BJ (cell line): ENCODE results near the gene FAM162A. TPM values are rescaled to one million over a fixed set of nuclear protein-coding genes. Genes with fewer than 3 reads are reported as not detected.

Experiments
- CTCF ChIA-PET: fragments of 350-600 bp; formaldehyde crosslinking; extraction: SDS; loops from one replicate; lab custom pipeline; 2021; ENCODE audit warnings: antibody characterized with exemption, inconsistent platforms; lab: Yijun Ruan, JAX
- POLR2A ChIA-PET: fragments of 300-600 bp; sonication (Branson Sonifier 250); formaldehyde crosslinking; extraction: SDS; loops from one replicate; lab custom pipeline; 2021; ENCODE audit warnings: antibody characterized with exemption; lab: Charles Lee
- DNase-seq: peaks from one replicate; pipeline ENCODE4 v3.0.0-alpha.2; 2011; ENCODE audit warnings: low read depth
- H3K27me3 ChIP-seq: 2 replicates; pipeline ENCODE4 v1.6.0; 2011; ENCODE audit warnings: low read length; ENCODE audit not compliant: control insufficient read depth, insufficient read depth
- H3K36me3 ChIP-seq: 2 replicates; pipeline ENCODE4 v1.5.1; 2011; ENCODE audit warnings: low read length; ENCODE audit not compliant: control insufficient read depth, insufficient read depth
- H3K4me3 ChIP-seq: 2 replicates; pipeline ENCODE4 v1.5.1; 2011; ENCODE audit warnings: low read depth, mild to moderate bottlenecking, control low read depth, low read length
- CTCF ChIP-seq: IDR thresholded peaks from 2 replicates; pipeline ENCODE4 v1.5.1; 2011; ENCODE audit warnings: low read depth, mild to moderate bottlenecking, control low read depth, inconsistent platforms, low read length, moderate library complexity; ENCODE audit not compliant: insufficient read depth
- polyA minus RNA-seq: library from RNA; depleted of rRNA, polyadenylated mRNA; stranded (reverse); fragments of >200 nt; gene quantifications from 2 replicates; pipeline ENCODE4 v1.2.3, GENCODE V29; 2011; rRNA and poly(A)+ RNA removed
- polyA plus RNA-seq: library from polyadenylated mRNA; depleted of rRNA; stranded (reverse); fragments of >200 nt; gene quantifications from 2 replicates; pipeline ENCODE4 v1.2.3, GENCODE V29; 2011; rRNA removed

The FAM162A gene, protein sequence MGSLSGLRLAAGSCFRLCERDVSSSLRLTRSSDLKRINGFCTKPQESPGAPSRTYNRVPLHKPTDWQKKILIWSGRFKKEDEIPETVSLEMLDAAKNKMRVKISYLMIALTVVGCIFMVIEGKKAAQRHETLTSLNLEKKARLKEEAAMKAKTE
- polyA plus RNA-seq (23.9 and 50.8 TPM in 2 replicates), polyA minus RNA-seq (2.8 and 3.5 TPM in 2 replicates)

- ChIA-PET CTCF (interaction anchor here (0.6 to 3.3 kb wide), 3 partner anchors 10 to 296 kb away, joined by 4 to 32 read pairs (median 5); no protein-coding TSS in a partner anchor), POLR2A (interaction anchor here (0.6 kb wide), 2 partner anchors 9 to 490 kb away, joined by 4 to 7 read pairs; no protein-coding TSS in a partner anchor)
- H3K27me3 ChIP-seq: no peaks in the 10 kb centered on the region
- H3K4me3 ChIP-seq: peak within 1 kb of the TSS; percentile 68
- H3K36me3 ChIP-seq: no peaks in the 10 kb centered on the region
- TF ChIP-seq CTCF: peak; percentile 61
- DNase-seq: peak; percentile 41
Measured at GRCh38 chr3:122383771-122384697, at the start of gene FAM162A. Gene FAM162A, plus strand, starts transcription at chr3:122384182. Its CDS starts 84 bp downstream, at chr3:122384266.

GRCh38 chr3:122342803-122343202 lies 41.2 kb upstream of the FAM162A start:
- POLR2A ChIA-PET: no interaction called here
- CTCF ChIA-PET: no interaction called here
- peaks cover 1% of the 10 kb centered on the region; the same call in 1 of the 2 replicates for H3K27me3 ChIP-seq
- no peaks in the 10 kb centered on the region for H3K36me3 ChIP-seq
- no peak for DNase-seq
- H3K4me3 ChIP-seq: no peak overlapping the region
- TF ChIP-seq CTCF: no peak

DNA sequence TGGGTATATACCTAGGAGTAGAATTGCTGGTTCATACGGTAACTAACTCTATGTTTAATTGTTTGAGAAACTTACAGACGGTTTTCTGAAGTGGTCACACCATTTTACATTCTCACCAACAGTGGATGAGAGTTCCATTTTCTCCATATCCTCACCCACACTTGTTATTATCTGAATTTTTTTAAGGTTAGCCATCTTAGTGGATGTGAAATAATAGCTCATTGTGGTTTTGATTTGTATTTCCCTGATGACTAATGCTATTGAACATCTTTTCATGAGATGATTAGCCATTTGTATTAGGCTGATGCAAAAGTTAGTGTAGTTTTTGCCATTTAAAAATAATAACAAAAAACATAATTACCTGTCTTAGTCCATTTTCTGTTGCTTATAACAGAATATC lies 40.3 kb upstream of the FAM162A start:
- TF ChIP-seq CTCF: no peak
- Histone ChIP-seq H3K36me3 (no peaks in the 10 kb centered on the region), H3K4me3 (no peak overlapping the region), H3K27me3 (peaks cover 1% of the 10 kb centered on the region; the same call in 1 of the 2 replicates)
- DNase-seq: no peak
- ChIA-PET CTCF (no interaction called here), POLR2A (no interaction called here)

- Histone ChIP-seq H3K4me3 (no peak overlapping the region), H3K27me3 (no peaks in the 10 kb centered on the region), H3K36me3 (no peaks in the 10 kb centered on the region)
- POLR2A ChIA-PET: no interaction called here
- DNase-seq: no peak
- CTCF ChIA-PET: interaction anchor here (0.6 to 0.9 kb wide), 2 partner anchors 10 to 38 kb away, joined by 3 to 4 read pairs; no protein-coding TSS in a partner anchor
- no peak for TF ChIP-seq CTCF
Measured at GRCh38 chr3:122349171-122349570, 34.8 kb upstream of the FAM162A start.
